ENCODE data around the gene ANKRD13A. TPM values are rescaled to one million over a fixed set of nuclear protein-coding genes. Genes with fewer than 3 reads are reported as not detected.

Gene ANKRD13A
- total RNA-seq, 1 experiment from 2014 or later = 19.9 TPM

- ATAC-seq (no peak), DNase-seq (ENCODE audit: low read depth, low spot score) (no peak)
- POLR2A ChIA-PET = interaction anchor here (0.6 kb wide), 1 partner anchor 546 kb away, joined by 3 read pairs; the partner anchor contains the start of gene KCTD10
- H3K27me3 ChIP-seq (ENCODE audit: insufficient read depth, low read length) = no peaks in the 10 kb centered on the region
- H2AFZ ChIP-seq (ENCODE audit: low read depth, low read length, poor library complexity, severe bottlenecking) = no peak overlapping the region
- H3K79me2 ChIP-seq (ENCODE audit: insufficient read depth, low read length) = no peaks in the 10 kb centered on the region
- no peaks in the 10 kb centered on the region for H4K20me1 ChIP-seq (ENCODE audit: insufficient read depth)
- RAD21 ChIA-PET (ENCODE audit: low non-redundant PET in 1 of 2, low total read pairs in 2 of 2, uncharacterized antibody in 2 of 2, unreplicated experiment in 2 of 2) = no interaction called here
- H3K4me1 ChIP-seq (ENCODE audit: control insufficient read depth in 1 of 2, insufficient read depth in 2 of 2, low read length in 2 of 2) = peaks cover 4 to 7% of the 10 kb centered on the region in 2 experiments; a peak in 2 of 4 replicates
- H3K4me2 ChIP-seq (ENCODE audit: low read length) = no peak overlapping the region
- CTCF ChIA-PET = no interaction called here
- no peaks in the 10 kb centered on the region for H3K9me3 ChIP-seq (ENCODE audit: control insufficient read depth in 1 of 2, insufficient read depth in 1 of 2, low read depth in 1 of 2, low read length in 2 of 2)
- H3K9ac ChIP-seq (ENCODE audit: low read length) = no peak overlapping the region
- H3K27ac ChIP-seq (ENCODE audit: low read depth, low read length) = no peak overlapping the region
- H3K9me2 ChIP-seq (ENCODE audit: insufficient read depth) = no peaks in the 10 kb centered on the region
- H3K4me3 ChIP-seq (replicated peaks in 1 of 2; ENCODE audit: low read depth in 1 of 2, low read length in 2 of 2) = no peak overlapping the region
- no peak for TF ChIP-seq ZNF274 (IDR thresholded peaks at IDR 0.05; ENCODE audit: low read depth, low read length)
- TF ChIP-seq EZH2 (IDR thresholded peaks at IDR 0.05) = no peak
- no peak for TF ChIP-seq ELF1 (IDR thresholded peaks at IDR 0.05; ENCODE audit: borderline replicate concordance, low read depth)
- TF ChIP-seq CTCF (IDR thresholded peaks at IDR 0.05 in 2 of 3, conservative IDR thresholded peaks at IDR 0.05 in 1 of 3; ENCODE audit: borderline replicate concordance in 1 of 3, insufficient read depth in 1 of 3, low read depth in 2 of 3, low read length in 2 of 3) = no peak
- intact Hi-C loops (cut with micrococcal nuclease) = no loop called here
- no TSS peak for BruUV-seq (replicated peaks)
- H3K36me3 ChIP-seq (ENCODE audit: control insufficient read depth in 1 of 2, insufficient read depth in 2 of 2, low read length in 2 of 2) = peaks cover 11 to 15% of the 10 kb centered on the region in 2 experiments; a peak in 2 of 4 replicates
Measured at GRCh38 chr12:110023059-110023980, 24.1 kb downstream of the ANKRD13A start.

GRCh38 chr12:110024051-110024450 is 24.8 kb downstream of the ANKRD13A start:
- H3K27ac ChIP-seq (ENCODE audit: low read depth, low read length) = no peak overlapping the region

More at GRCh38 chr12:110024051-110024450, 24.8 kb downstream of the ANKRD13A start:
- Histone ChIP-seq H4K20me1 (ENCODE audit: insufficient read depth) (no peaks in the 10 kb centered on the region), H3K79me2 (ENCODE audit: insufficient read depth, low read length) (no peaks in the 10 kb centered on the region), H3K36me3 (ENCODE audit: control insufficient read depth in 1 of 2, insufficient read depth in 2 of 2, low read length in 2 of 2) (peaks cover 5 to 11% of the 10 kb centered on the region in 2 experiments; a peak in 2 of 4 replicates), H3K4me3 (replicated peaks in 1 of 2; ENCODE audit: low read depth in 1 of 2, low read length in 2 of 2) (no peak overlapping the region), H3K4me2 (ENCODE audit: low read length) (no peak overlapping the region), H3K9me2 (ENCODE audit: insufficient read depth) (no peaks in the 10 kb centered on the region), H3K4me1 (ENCODE audit: control insufficient read depth in 1 of 2, insufficient read depth in 2 of 2, low read length in 2 of 2) (peaks cover 4 to 7% of the 10 kb centered on the region in 2 experiments; a peak in 2 of 4 replicates), H3K9ac (ENCODE audit: low read length) (no peak overlapping the region), H3K9me3 (ENCODE audit: control insufficient read depth in 1 of 2, insufficient read depth in 1 of 2, low read depth in 1 of 2, low read length in 2 of 2) (no peaks in the 10 kb centered on the region), H3K27me3 (ENCODE audit: insufficient read depth, low read length) (no peaks in the 10 kb centered on the region), H2AFZ (ENCODE audit: low read depth, low read length, poor library complexity, severe bottlenecking) (no peak overlapping the region)
- no peak for DNase-seq (ENCODE audit: low read depth, low spot score)
- RAD21 ChIA-PET (ENCODE audit: low non-redundant PET in 1 of 2, low total read pairs in 2 of 2, uncharacterized antibody in 2 of 2, unreplicated experiment in 2 of 2) = no interaction called here
- no TSS peak for BruUV-seq (replicated peaks)
- CTCF ChIA-PET = interaction anchor here (1.0 kb wide), 1 partner anchor 171 kb away, joined by 3 read pairs; no protein-coding TSS in a partner anchor
- TF ChIP-seq SRF (IDR thresholded peaks at IDR 0.05; ENCODE audit: low read depth) (no peak), ZBTB33 (IDR thresholded peaks at IDR 0.05; ENCODE audit: extremely low read depth, insufficient replicate concordance, low read length) (no peak), REST (IDR thresholded peaks at IDR 0.05; ENCODE audit: low read depth) (no peak), ZFX (IDR thresholded peaks at IDR 0.05) (no peak)
- ATAC-seq = no peak
- intact Hi-C loops (cut with micrococcal nuclease) = no loop called here
- POLR2A ChIA-PET = no interaction called here
